Neural cell (in vitro differentiated cells): ENCODE data around the gene FSCN2. TPM values are rescaled to one million over a fixed set of nuclear protein-coding genes. Genes with fewer than 3 reads are reported as not detected.

Source experiments
- H2AFZ ChIP-seq: fragments of 200-600, 300-800 bp; sonication (generic), shearing (Covaris generic); 2 replicates; pipeline ENCODE4 v1.6.0; 2014; ENCODE audit warnings: low read depth, mild to moderate bottlenecking, antibody characterized with exemption, low read length, moderate library complexity
- H3F3A ChIP-seq: fragments of 200-600 bp; shearing (Covaris generic); 2 replicates; pipeline ENCODE4 v1.6.1; 2016; ENCODE audit warnings: mild to moderate bottlenecking, moderate library complexity, mixed read lengths, antibody characterized with exemption, low read length; ENCODE audit not compliant: insufficient read depth, poor library complexity, severe bottlenecking
- H3K27ac ChIP-seq: fragments of 200-600, 300-800 bp; sonication (generic), shearing (Covaris generic); 2 replicates; pipeline ENCODE4 v1.5.1; 2014; ENCODE audit warnings: mild to moderate bottlenecking, low read length, moderate library complexity
- H3K27me3 ChIP-seq: fragments of 300-800, 200-600 bp; sonication (generic), shearing (Covaris generic); 2 replicates; pipeline ENCODE4 v1.6.0; 2014; ENCODE audit warnings: mild to moderate bottlenecking, low read depth, low read length, moderate library complexity; ENCODE audit not compliant: insufficient read depth
- H3K36me3 ChIP-seq: fragments of 300-800, 200-600 bp; sonication (generic), shearing (Covaris generic); 2 replicates; pipeline ENCODE4 v1.5.1; 2014; ENCODE audit warnings: mild to moderate bottlenecking, antibody characterized with exemption, low read length, moderate library complexity; ENCODE audit not compliant: insufficient read depth
- H3K4me2 ChIP-seq: fragments of 300-800, 200-600 bp; sonication (generic), shearing (Covaris generic); 2 replicates; pipeline ENCODE4 v1.6.0; 2014; ENCODE audit warnings: mild to moderate bottlenecking, low read length
- H3K4me3 ChIP-seq: fragments of 300-800, 200-600 bp; sonication (generic), shearing (Covaris generic); 2 replicates; pipeline ENCODE4 v1.5.1; 2014; ENCODE audit warnings: mild to moderate bottlenecking, low read length, moderate library complexity
- H3K79me2 ChIP-seq: fragments of 200-600 bp; shearing (Covaris generic); replicated peaks from 2 replicates; pipeline ENCODE4 v1.6.0; 2014; ENCODE audit warnings: mild to moderate bottlenecking, low read length, moderate library complexity; ENCODE audit not compliant: insufficient read depth
- H3K9ac ChIP-seq: fragments of 300-800, 200-600 bp; sonication (generic), shearing (Covaris generic); 2 replicates; pipeline ENCODE4 v1.6.1; 2016; ENCODE audit warnings: mild to moderate bottlenecking, low read length, mixed read lengths
- H3K9me2 ChIP-seq: fragments of 200-600 bp; shearing (Covaris generic); 2 replicates; pipeline ENCODE4 v1.6.1; 2016; ENCODE audit warnings: mild to moderate bottlenecking, low read length, mixed read lengths; ENCODE audit not compliant: insufficient read depth
- H3K9me3 ChIP-seq: fragments of 200-600, 300-800 bp; sonication (generic), shearing (Covaris generic); 2 replicates; pipeline ENCODE4 v1.6.1; 2016; ENCODE audit warnings: mild to moderate bottlenecking, mixed run types, low read length, moderate library complexity, mixed read lengths
- H4K20me1 ChIP-seq: fragments of 200-600 bp; shearing (Covaris generic); 2 replicates; pipeline ENCODE4 v1.6.1; 2016; ENCODE audit warnings: mild to moderate bottlenecking, mixed run types; ENCODE audit not compliant: insufficient read depth
- EP300 ChIP-seq: fragments of 450-650 bp; conservative IDR thresholded peaks from 2 replicates; pipeline ENCODE4 v1.6.1; 2014; ENCODE audit warnings: antibody characterized with exemption, mild to moderate bottlenecking, moderate library complexity; ENCODE audit not compliant: poor library complexity, severe bottlenecking
- EZH2 ChIP-seq: fragments of 200-600, 300-800 bp; shearing (Covaris generic), sonication (generic); IDR thresholded peaks from 2 replicates; pipeline ENCODE4 v1.6.1; 2014; ENCODE audit warnings: antibody characterized with exemption, low read length, borderline replicate concordance, mild to moderate bottlenecking; ENCODE audit not compliant: insufficient read depth, poor library complexity, severe bottlenecking
- MXI1 ChIP-seq: fragments of 450-650 bp; conservative IDR thresholded peaks from 2 replicates; pipeline ENCODE4 v1.6.1; 2014; ENCODE audit warnings: antibody characterized with exemption, mild to moderate bottlenecking; ENCODE audit not compliant: poor library complexity, severe bottlenecking
- POLR2AphosphoS5 ChIP-seq: IDR thresholded peaks from 2 replicates; pipeline ENCODE4 v1.6.1; 2012
- RAD21 ChIP-seq: fragments of 450-650 bp; conservative IDR thresholded peaks from 2 replicates; pipeline ENCODE4 v1.6.1; 2014; ENCODE audit warnings: antibody characterized with exemption, mild to moderate bottlenecking, moderate library complexity
- SMC3 ChIP-seq: fragments of 450-650 bp; conservative IDR thresholded peaks from 2 replicates; pipeline ENCODE4 v1.6.1; 2014; ENCODE audit warnings: antibody characterized with exemption, mild to moderate bottlenecking, moderate library complexity; ENCODE audit not compliant: poor library complexity
- TAF1 ChIP-seq: IDR thresholded peaks from 2 replicates; pipeline ENCODE4 v1.6.1; 2012; ENCODE audit warnings: low read depth
- polyA plus RNA-seq: library from polyadenylated mRNA; depleted of rRNA; stranded (reverse); fragments of >200 nt; gene quantifications from 2 replicates; pipeline ENCODE4 v1.2.3, GENCODE V29; 2014
- TF ChIP-seq, protein P1 (sequence below): fragments of 450-650 bp; IDR thresholded peaks from 2 replicates; pipeline ENCODE4 v1.5.1; 2014; ENCODE audit warnings: antibody characterized with exemption, mild to moderate bottlenecking, moderate library complexity; ENCODE audit not compliant: poor library complexity, severe bottlenecking
- TF ChIP-seq, protein P2 (sequence below): IDR thresholded peaks from 2 replicates; pipeline ENCODE4 v1.6.1; 2012; ENCODE audit warnings: borderline replicate concordance

Gene FSCN2
- polyA plus RNA-seq, 1 donor from 2014 or later, result 4.8 TPM

DNA sequence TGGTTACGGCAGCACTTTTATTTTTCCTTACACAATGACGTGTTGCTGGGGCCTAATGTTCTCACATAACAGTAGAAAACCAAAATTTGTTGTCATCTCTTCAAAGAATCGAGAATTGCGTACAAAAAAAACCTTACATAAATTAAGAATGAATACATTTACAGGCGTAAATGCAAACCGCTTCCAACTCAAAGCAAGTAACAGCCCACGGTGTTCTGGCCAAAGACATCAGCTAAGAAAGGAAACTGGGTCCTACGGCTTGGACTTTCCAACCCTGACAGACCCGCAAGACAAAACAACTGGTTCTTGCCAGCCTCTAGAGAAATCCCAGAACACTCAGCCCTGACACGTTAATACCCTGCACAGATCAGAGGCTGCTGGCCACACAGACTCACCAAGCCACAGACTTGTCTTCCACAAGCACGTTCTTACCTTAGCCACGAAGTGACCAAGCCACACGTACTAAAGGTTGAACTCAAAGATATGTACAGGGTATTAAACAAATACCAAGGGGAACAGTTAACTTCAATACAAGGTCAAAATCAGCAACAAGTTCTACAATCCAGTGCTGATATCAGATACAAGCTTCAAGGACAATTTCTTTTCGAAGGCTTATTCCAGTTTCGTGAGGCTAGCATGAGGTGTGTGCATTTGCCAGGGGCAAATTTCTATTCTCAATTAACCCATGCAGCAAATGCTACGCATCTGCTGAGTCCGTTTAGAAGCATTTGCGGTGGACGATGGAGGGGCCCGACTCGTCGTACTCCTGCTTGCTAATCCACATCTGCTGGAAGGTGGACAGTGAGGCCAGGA is 18.0 kb upstream of the FSCN2 start:
- peaks cover 49% of the 10 kb centered on the region for H4K20me1 ChIP-seq
- H3F3A ChIP-seq, result peaks cover 9% of the 10 kb centered on the region
- H3K27me3 ChIP-seq, result no peaks in the 10 kb centered on the region
- H3K9me3 ChIP-seq, result no peaks in the 10 kb centered on the region
- peaks cover 31% of the 10 kb centered on the region for H3K36me3 ChIP-seq
- H2AFZ ChIP-seq, result no peak overlapping the region
- peaks cover 61% of the 10 kb centered on the region for H3K79me2 ChIP-seq
- peak overlapping the region; percentile 97 for H3K4me2 ChIP-seq
- no peaks in the 10 kb centered on the region for H3K9me2 ChIP-seq
- TF ChIP-seq TAF1 (peak; percentile 34), SMC3 (no peak), MXI1 (peak; percentile 9)
- TF ChIP-seq, protein P1, sequence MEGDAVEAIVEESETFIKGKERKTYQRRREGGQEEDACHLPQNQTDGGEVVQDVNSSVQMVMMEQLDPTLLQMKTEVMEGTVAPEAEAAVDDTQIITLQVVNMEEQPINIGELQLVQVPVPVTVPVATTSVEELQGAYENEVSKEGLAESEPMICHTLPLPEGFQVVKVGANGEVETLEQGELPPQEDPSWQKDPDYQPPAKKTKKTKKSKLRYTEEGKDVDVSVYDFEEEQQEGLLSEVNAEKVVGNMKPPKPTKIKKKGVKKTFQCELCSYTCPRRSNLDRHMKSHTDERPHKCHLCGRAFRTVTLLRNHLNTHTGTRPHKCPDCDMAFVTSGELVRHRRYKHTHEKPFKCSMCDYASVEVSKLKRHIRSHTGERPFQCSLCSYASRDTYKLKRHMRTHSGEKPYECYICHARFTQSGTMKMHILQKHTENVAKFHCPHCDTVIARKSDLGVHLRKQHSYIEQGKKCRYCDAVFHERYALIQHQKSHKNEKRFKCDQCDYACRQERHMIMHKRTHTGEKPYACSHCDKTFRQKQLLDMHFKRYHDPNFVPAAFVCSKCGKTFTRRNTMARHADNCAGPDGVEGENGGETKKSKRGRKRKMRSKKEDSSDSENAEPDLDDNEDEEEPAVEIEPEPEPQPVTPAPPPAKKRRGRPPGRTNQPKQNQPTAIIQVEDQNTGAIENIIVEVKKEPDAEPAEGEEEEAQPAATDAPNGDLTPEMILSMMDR, result no peak
- TF ChIP-seq, protein P2, sequence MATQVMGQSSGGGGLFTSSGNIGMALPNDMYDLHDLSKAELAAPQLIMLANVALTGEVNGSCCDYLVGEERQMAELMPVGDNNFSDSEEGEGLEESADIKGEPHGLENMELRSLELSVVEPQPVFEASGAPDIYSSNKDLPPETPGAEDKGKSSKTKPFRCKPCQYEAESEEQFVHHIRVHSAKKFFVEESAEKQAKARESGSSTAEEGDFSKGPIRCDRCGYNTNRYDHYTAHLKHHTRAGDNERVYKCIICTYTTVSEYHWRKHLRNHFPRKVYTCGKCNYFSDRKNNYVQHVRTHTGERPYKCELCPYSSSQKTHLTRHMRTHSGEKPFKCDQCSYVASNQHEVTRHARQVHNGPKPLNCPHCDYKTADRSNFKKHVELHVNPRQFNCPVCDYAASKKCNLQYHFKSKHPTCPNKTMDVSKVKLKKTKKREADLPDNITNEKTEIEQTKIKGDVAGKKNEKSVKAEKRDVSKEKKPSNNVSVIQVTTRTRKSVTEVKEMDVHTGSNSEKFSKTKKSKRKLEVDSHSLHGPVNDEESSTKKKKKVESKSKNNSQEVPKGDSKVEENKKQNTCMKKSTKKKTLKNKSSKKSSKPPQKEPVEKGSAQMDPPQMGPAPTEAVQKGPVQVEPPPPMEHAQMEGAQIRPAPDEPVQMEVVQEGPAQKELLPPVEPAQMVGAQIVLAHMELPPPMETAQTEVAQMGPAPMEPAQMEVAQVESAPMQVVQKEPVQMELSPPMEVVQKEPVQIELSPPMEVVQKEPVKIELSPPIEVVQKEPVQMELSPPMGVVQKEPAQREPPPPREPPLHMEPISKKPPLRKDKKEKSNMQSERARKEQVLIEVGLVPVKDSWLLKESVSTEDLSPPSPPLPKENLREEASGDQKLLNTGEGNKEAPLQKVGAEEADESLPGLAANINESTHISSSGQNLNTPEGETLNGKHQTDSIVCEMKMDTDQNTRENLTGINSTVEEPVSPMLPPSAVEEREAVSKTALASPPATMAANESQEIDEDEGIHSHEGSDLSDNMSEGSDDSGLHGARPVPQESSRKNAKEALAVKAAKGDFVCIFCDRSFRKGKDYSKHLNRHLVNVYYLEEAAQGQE, result peak; percentile 91
- H3K27ac ChIP-seq, result peak overlapping the region; percentile 96
- peak overlapping the region; percentile 99 for H3K9ac ChIP-seq
- H3K4me3 ChIP-seq, result peak overlapping the region; percentile 99

DNA sequence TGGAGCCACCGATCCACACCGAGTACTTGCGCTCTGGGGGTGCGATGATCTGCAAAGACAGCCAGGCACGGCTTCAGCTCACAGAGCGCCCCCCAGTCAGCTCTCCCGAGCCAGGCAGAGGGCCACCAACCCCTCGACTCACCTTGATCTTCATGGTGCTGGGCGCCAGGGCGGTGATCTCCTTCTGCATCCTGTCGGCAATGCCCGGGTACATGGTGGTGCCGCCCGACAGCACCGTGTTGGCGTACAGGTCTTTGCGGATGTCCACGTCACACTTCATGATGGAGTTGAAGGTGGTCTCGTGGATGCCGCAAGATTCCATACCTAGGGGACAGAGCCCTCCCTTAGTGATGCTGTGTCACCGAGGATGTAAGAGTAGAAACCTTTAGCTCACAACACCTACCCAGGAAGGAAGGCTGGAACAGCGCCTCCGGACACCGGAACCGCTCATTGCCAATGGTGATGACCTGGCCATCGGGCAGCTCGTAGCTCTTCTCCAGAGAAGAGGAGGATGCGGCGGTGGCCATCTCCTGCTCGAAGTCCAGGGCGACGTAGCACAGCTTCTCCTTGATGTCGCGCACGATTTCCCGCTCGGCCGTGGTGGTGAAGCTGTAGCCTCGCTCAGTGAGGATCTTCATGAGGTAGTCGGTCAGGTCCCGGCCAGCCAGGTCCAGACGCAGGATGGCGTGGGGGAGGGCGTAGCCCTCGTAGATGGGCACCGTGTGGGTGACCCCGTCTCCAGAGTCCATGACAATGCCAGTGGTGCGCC is 17.2 kb upstream of the FSCN2 start:
- H3K79me2 ChIP-seq, result peaks cover 69% of the 10 kb centered on the region
- H4K20me1 ChIP-seq, result peaks cover 49% of the 10 kb centered on the region

DNA sequence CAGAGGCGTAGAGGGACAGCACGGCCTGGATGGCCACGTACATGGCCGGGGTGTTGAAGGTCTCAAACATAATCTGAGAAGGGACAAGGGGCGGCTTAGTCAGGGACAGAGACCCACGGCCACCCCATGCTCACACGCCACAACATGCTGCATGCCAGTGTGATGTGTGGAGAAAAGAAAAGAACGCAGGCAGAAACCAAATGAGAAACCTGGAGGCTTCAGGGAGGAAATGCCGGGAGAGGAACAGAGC is 16.7 kb upstream of the FSCN2 start:
- Histone ChIP-seq H3K9me2 (no peaks in the 10 kb centered on the region), H4K20me1 (peaks cover 49% of the 10 kb centered on the region), H3K4me3 (peak overlapping the region; percentile 99), H3K9me3 (no peaks in the 10 kb centered on the region), H3K36me3 (peaks cover 31% of the 10 kb centered on the region), H3K9ac (peak overlapping the region; percentile 99), H3K79me2 (peaks cover 74% of the 10 kb centered on the region), H3K27me3 (no peaks in the 10 kb centered on the region), H3K4me2 (peak overlapping the region; percentile 15), H3F3A (peaks cover 16% of the 10 kb centered on the region), H2AFZ (no peak overlapping the region), H3K27ac (peak overlapping the region; percentile 96)
- TF ChIP-seq, protein P2, result no peak
- no peak for TF ChIP-seq MXI1
- TF ChIP-seq TAF1, result no peak
- no peak for TF ChIP-seq POLR2AphosphoS5
- TF ChIP-seq RAD21, result no peak
- TF ChIP-seq EZH2, result no peak
- TF ChIP-seq EP300, result no peak

More for the DNA sequence above, 17.2 kb upstream of the FSCN2 start:
- Histone ChIP-seq H3K4me2 (peak overlapping the region; percentile 97), H3K36me3 (peaks cover 31% of the 10 kb centered on the region), H3F3A (peaks cover 16% of the 10 kb centered on the region), H3K9ac (peak overlapping the region; percentile 99), H3K27me3 (no peaks in the 10 kb centered on the region), H3K4me3 (peak overlapping the region; percentile 99), H3K27ac (peak overlapping the region; percentile 96), H3K9me2 (no peaks in the 10 kb centered on the region), H3K9me3 (no peaks in the 10 kb centered on the region), H2AFZ (no peak overlapping the region)
- peak; percentile 33 for TF ChIP-seq TAF1
- TF ChIP-seq RAD21, result no peak
- TF ChIP-seq EZH2, result no peak
- TF ChIP-seq POLR2AphosphoS5, result peak; percentile 61
